ENCODE results near the gene NTNG2. TPM values are rescaled to one million over a fixed set of nuclear protein-coding genes. Genes with fewer than 3 reads are reported as not detected.

Gene NTNG2
- total and polyA plus RNA-seq, 10 of the 15 experiments (the other 5 are each of a cell fraction or from before 2014, with no cell fraction given): 0.37 to 0.79 (median 0.45) TPM; not detected in 6

- H3K27me3 ChIP-seq (replicated peaks in 1 of 2; ENCODE audit: control insufficient read depth in 2 of 2, insufficient read depth in 2 of 2, low read length in 1 of 2): peaks cover 0 to 6% of the 10 kb centered on the region in 2 experiments; a peak in 2 of 4 replicates
- no peak for DNase-seq (ENCODE audit: low read depth, low spot score)
- H3K4me3 ChIP-seq: no peak overlapping the region
- RAD21 ChIA-PET (ENCODE audit: unreplicated experiment): no interaction called here
- SMC1A ChIA-PET (ENCODE audit: uncharacterized antibody, unreplicated experiment): no interaction called here
- intact Hi-C loops (cut with micrococcal nuclease; ENCODE audit: unreplicated experiment): no loop called here
- no peaks in the 10 kb centered on the region for H3K79me2 ChIP-seq (ENCODE audit: control insufficient read depth, insufficient read depth, low read length)
- no peak overlapping the region for H3K27ac ChIP-seq (ENCODE audit: control insufficient read depth, insufficient read depth)
- H3K4me2 ChIP-seq (ENCODE audit: control insufficient read depth, insufficient read depth): no peak overlapping the region
- in situ Hi-C loops (cut with MboI): loop anchor here (25.0 kb wide), 1 partner anchor 658 kb away; no protein-coding TSS in a partner anchor
- CTCF ChIA-PET: interaction anchor here (1.0 kb wide), 1 partner anchor 9 kb away, joined by 5 read pairs; no protein-coding TSS in a partner anchor
- H3K4me1 ChIP-seq (ENCODE audit: control insufficient read depth, insufficient read depth, low read length): peaks cover 3% of the 10 kb centered on the region
- H3K36me3 ChIP-seq (ENCODE audit: control insufficient read depth in 2 of 2, insufficient read depth in 2 of 2, low read length in 1 of 2): no peaks in the 10 kb centered on the region
- H2AFZ ChIP-seq (ENCODE audit: control insufficient read depth, low read depth, low read length): no peak overlapping the region
- no peak for FAIRE-seq
- WGBS (ENCODE audit: insufficient coverage, insufficient replicate concordance, low lambda C conversion rate, missing lambda C conversion rate): 51% methylated on average over 9 of the region's 9 CpGs
- no peaks in the 10 kb centered on the region for H3K9me3 ChIP-seq (replicated peaks; ENCODE audit: control insufficient read depth, insufficient read depth, low read length)
- H4K20me1 ChIP-seq (ENCODE audit: control insufficient read depth, insufficient read depth): no peaks in the 10 kb centered on the region
- no peak overlapping the region for H3K9ac ChIP-seq (ENCODE audit: control insufficient read depth, insufficient read depth, low read length)
- POLR2A ChIA-PET: no interaction called here
- TF ChIP-seq CHD1 (IDR thresholded peaks at IDR 0.05; ENCODE audit: low read depth, low read length) (no peak), GABPA (IDR thresholded peaks at IDR 0.05; ENCODE audit: low read depth) (no peak), KLF5 (IDR thresholded peaks at IDR 0.05; ENCODE audit: partially characterized antibody) (no peak), DPF2 (IDR thresholded peaks at IDR 0.05) (no peak), CREM (IDR thresholded peaks at IDR 0.05; ENCODE audit: low read depth) (no peak), NR2F1 (conservative IDR thresholded peaks at IDR 0.05) (no peak), ZZZ3 (IDR thresholded peaks at IDR 0.05; ENCODE audit: control insufficient read depth, insufficient read length, low read depth) (no peak)
- no TSS peak for BruUV-seq (replicated peaks)
- no peak for ATAC-seq
Measured at GRCh38 chr9:132245465-132245864, 83.6 kb downstream of the NTNG2 start.

GRCh38 chr9:132247942-132248341 is 86.1 kb downstream of the NTNG2 start:
- in situ Hi-C loops (cut with MboI): loop anchor here (25.0 kb wide), 1 partner anchor 661 kb away; no protein-coding TSS in a partner anchor
- intact Hi-C loops (cut with micrococcal nuclease; ENCODE audit: unreplicated experiment): no loop called here

More at GRCh38 chr9:132247942-132248341, 86.1 kb downstream of the NTNG2 start:
- ChIA-PET POLR2A (no interaction called here), CTCF (interaction anchor here (0.7 kb wide), 1 partner anchor 12 kb away, joined by 4 read pairs; no protein-coding TSS in a partner anchor), RAD21 (ENCODE audit: unreplicated experiment) (no interaction called here), SMC1A (ENCODE audit: uncharacterized antibody, unreplicated experiment) (no interaction called here)
- ATAC-seq: no peak
- FAIRE-seq: no peak
- TF ChIP-seq ZNF622 (IDR thresholded peaks at IDR 0.05) (no peak), SMC3 (IDR thresholded peaks at IDR 0.05; ENCODE audit: borderline replicate concordance, low read length) (no peak), ESRRA (IDR thresholded peaks at IDR 0.05; ENCODE audit: low read length) (no peak), JUND (IDR thresholded peaks at IDR 0.05; ENCODE audit: low read depth, low read length) (no peak), EGR1 (IDR thresholded peaks at IDR 0.05; ENCODE audit: borderline replicate concordance in 1 of 2, low read depth in 2 of 2, low read length in 2 of 2) (no peak), RB1 (IDR thresholded peaks at IDR 0.05; ENCODE audit: borderline replicate concordance) (no peak), TCF12 (IDR thresholded peaks at IDR 0.05; ENCODE audit: low read depth, low read length) (no peak)
- DNase-seq (ENCODE audit: low read depth, low spot score): no peak
- no TSS peak for BruUV-seq (replicated peaks)
- 54% methylated on average over 8 of the region's 8 CpGs for WGBS (ENCODE audit: insufficient coverage, insufficient replicate concordance, low lambda C conversion rate, missing lambda C conversion rate)
- no peaks in the 10 kb centered on the region; the same call in 2 of the 3 replicates for H3K9me3 ChIP-seq (replicated peaks; ENCODE audit: control insufficient read depth, insufficient read depth, low read length)
- no peak overlapping the region for H3K4me2 ChIP-seq (ENCODE audit: control insufficient read depth, insufficient read depth)
- H3K27me3 ChIP-seq (replicated peaks in 1 of 2; ENCODE audit: control insufficient read depth in 2 of 2, insufficient read depth in 2 of 2, low read length in 1 of 2): peaks cover 0 to 3% of the 10 kb centered on the region in 2 experiments; a peak in 2 of 4 replicates
- H4K20me1 ChIP-seq (ENCODE audit: control insufficient read depth, insufficient read depth): no peaks in the 10 kb centered on the region
- no peaks in the 10 kb centered on the region for H3K36me3 ChIP-seq (ENCODE audit: control insufficient read depth in 2 of 2, insufficient read depth in 2 of 2, low read length in 1 of 2)
- no peaks in the 10 kb centered on the region for H3K4me1 ChIP-seq (ENCODE audit: control insufficient read depth, insufficient read depth, low read length)
- no peaks in the 10 kb centered on the region for H3K79me2 ChIP-seq (ENCODE audit: control insufficient read depth, insufficient read depth, low read length)
- no peak overlapping the region for H3K4me3 ChIP-seq
- no peak overlapping the region for H3K9ac ChIP-seq (ENCODE audit: control insufficient read depth, insufficient read depth, low read length)
- H3K27ac ChIP-seq (ENCODE audit: control insufficient read depth, insufficient read depth): no peak overlapping the region
- H2AFZ ChIP-seq (ENCODE audit: control insufficient read depth, low read depth, low read length): no peak overlapping the region
